ENCODE data around the gene ASRGL1.
"Not testable (repeated sequence)": the region's sequence is repeated elsewhere in the genome, so short reads cannot be mapped to it uniquely, and the experiment has no call there.

- TF ChIP-seq CTCF (IDR thresholded peaks at IDR 0.05; ENCODE audit: insufficient read depth, low read length, poor library complexity, severe bottlenecking); EZH2phosphoT487 (conservative IDR thresholded peaks at IDR 0.05; ENCODE audit: low read length): not testable (repeated sequence)
These were observed 41.3 kb downstream of the ASRGL1 start for GRCh38 chr11:62378459-62379063.

Measured in SU-DHL-6 (cell line).